GM12801 (cell line): ENCODE data around the gene PRSS38.

Experiments used
- TF ChIP-seq, protein P1 (sequence below): IDR thresholded peaks from one replicate; pipeline ENCODE4 v1.5.1; 2011; ENCODE audit warnings: control low read depth; ENCODE audit not compliant: insufficient read length; ENCODE audit errors: extremely low read depth

Gene PRSS38

DNA sequence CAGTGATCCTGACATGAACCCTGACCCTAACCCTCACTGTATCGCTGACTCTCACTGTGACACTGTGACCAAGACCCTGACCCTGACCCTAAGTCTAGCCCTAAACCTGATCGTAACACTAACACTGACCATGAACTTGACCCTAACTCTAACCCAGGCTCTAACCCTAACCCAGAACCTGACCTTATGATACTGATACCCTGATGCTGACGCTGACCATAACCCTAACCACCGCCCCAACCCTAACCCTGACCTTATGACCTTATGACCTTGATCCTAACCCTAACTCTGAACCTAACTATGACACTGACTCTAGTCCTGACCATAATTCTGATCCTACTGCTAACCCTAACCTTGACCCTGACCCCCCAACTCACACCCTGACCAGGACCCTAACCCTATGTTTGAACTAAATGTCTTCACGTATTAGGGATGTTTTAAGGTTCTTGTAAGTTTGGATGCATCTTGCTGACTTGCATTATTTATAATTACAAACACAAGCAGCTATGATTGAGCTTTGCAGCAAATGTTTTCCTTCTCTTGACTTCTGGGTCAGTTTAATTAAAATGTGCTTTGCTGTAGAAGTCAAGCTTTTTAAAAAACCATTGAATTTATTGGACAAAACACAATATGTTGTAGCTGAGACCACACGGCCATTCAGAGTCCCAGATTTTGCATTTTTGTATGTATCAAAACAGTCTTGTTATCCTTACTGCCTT is 23.9 kb upstream of the PRSS38 start:
- TF ChIP-seq, protein P1, sequence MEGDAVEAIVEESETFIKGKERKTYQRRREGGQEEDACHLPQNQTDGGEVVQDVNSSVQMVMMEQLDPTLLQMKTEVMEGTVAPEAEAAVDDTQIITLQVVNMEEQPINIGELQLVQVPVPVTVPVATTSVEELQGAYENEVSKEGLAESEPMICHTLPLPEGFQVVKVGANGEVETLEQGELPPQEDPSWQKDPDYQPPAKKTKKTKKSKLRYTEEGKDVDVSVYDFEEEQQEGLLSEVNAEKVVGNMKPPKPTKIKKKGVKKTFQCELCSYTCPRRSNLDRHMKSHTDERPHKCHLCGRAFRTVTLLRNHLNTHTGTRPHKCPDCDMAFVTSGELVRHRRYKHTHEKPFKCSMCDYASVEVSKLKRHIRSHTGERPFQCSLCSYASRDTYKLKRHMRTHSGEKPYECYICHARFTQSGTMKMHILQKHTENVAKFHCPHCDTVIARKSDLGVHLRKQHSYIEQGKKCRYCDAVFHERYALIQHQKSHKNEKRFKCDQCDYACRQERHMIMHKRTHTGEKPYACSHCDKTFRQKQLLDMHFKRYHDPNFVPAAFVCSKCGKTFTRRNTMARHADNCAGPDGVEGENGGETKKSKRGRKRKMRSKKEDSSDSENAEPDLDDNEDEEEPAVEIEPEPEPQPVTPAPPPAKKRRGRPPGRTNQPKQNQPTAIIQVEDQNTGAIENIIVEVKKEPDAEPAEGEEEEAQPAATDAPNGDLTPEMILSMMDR, result no peak

DNA sequence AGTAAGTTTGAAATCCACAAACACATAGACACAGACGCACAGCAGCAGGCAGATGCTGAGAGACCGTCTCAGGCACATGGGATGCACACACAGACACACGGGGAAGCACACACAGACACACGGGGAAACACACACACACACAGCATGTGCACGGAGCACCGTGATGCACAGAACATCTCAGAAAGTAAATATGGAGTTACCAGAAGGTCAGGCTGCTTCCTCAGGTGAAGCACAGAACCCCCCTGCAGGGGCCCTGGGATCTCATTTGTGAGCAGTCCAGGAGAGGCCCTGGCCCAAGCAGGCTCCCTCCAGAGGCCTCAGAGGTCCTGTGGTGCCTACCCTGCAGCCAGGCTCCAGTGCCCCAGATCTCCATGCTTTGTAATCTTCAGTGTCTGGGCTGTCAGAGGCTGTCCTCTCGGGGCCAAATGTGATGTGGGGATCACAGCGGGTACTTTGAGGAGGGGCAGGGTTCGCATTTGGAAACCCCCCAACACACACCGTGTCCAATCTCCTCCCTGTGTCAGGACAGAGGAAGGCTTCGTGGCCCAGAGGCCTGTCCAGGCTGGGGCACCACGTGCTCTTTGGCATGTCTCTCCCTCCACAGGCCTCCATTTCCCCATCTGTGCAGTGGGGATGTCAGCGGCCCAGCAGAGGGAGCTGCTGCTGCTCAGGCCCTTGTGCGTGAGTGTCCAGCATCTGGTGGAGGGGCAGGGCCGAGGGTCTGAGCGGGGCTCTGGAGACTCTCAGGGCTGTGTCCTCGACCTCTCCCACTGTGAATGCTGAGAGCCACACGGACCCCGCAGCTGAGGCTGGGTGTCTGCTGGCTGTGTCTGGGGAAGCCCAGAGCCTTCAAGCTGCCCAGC is 23.0 kb upstream of the PRSS38 start:
- TF ChIP-seq, protein P1, result no peak

DNA sequence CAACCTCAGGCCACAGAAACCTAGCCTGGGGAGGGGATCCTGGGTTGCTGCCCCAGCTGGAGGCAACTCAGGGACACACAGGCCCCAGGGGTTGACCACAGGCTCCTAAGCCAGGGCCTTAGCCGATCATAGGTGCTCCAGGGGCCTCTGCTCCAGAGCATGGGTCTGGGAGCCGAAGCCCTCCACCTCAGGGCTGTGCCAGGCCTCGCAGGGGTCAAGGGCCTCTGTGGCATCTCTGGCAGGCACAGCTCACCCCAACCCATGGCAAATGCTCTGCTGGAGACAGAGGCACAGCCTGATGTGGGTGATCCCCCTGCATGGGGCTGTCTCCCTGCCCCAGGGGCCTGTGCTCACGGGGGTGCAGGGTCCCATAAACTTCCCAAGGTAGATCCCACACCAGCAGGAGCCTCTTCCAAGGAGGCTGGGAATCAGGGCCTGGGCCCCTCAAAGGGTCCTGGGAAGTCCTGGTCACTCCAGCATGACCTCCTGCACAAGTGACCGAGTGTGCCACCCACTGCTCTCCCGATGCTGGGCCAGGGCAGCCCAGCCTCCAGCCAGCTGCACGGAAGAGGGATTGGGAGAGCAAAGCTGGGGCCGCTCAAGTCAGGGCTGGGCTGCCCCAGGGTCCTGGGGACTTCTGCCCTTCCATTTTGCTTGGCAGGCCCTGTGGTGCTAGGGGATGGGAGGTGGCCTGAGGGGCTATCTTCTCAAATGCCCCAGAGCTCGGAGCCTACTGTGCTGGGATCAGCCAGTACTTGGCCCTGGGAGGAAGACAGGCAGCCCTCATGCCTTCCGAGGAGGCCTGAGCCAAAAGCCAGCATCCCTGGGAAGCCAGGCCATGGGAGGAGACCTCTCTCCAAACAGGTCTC is 22.2 kb upstream of the PRSS38 start:
- TF ChIP-seq, protein P1, result no peak

DNA sequence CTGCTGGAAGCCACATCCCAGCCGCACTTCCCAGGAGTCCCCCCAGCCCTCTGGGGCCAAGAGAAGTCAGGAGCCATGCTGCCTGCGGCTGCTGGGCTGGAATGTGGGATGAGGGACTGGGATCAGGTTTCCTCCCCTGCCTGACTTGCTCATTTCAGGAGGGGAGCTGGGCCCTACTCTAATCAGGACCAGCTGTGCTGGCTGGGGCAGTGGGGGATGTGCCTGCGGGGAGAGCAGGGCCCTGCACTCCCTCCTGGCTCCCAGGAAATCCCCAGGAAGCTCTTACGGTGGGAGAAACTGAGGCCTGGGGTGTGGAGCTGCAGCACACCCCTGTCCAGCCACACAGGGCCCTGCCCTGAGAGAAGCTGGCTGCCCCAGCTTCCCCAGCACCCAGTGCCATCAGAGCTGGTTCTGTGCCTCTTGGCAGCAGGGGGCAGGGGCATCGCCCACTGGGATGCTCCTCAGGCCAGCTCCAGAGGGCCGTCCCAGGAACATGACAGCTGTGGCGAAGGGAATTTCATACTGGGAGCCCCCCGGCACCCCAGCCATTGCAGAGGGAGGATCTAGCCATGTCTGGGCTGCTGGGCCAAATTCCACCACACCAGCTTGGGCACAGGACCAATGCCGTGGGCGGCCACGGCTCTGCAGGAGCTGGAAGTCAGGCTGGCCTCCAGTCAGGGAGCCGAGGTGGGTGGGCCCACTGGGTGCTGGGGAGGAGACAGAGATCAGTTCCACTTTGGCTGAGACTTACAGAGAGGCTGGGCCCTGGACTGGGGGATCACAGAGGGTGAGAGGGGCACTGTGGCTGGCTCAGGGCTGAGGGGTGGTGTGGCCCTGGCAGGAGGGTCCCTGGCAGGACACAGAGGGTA is 21.3 kb upstream of the PRSS38 start:
- TF ChIP-seq, protein P1, result no peak

DNA sequence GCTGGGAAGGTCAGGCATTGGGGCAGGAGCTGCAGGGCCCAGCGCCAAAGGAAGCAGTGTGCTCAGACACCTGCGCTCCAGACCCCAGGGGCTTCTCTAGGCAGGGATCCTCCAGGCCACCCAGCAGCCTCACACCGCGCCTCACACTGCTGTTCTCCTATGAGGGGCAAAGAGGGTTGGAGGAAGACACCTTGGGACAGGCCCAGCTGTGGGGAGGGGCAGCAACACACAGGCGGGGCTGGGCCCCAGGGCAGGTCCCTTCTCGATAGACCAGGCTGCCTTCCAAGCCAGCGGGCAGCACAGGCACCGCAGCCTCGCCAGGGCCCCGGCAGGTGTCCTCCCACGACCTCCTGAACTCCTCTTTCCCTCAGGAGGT is 20.7 kb upstream of the PRSS38 start:
- TF ChIP-seq, protein P1, result no peak

DNA sequence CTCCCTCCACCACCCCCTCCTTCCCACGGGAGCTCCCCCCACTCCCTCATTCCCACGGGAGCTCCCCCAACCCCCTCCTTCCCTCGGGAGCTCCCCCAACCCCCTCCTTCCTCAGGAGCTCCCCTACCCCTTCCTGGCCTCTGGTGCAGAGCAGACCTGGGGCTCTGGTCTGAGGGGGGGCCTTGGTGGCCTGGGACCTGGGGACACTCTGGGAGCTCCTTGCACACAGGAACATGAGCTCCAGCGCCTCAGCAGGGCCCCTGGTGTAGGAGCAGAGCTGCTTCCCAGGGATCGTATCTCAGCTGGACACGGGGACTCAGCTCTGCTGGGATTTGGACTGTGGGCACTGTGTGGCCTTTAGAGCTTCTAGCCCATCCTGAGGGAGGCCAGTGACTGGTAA is 19.7 kb upstream of the PRSS38 start:
- TF ChIP-seq, protein P1, result no peak
